Fibroblast of lung (primary cell): ENCODE measurements around the gene TIAM2.

Experiments used
- EZH2 ChIP-seq: IDR thresholded peaks from 2 replicates; pipeline ENCODE4 v1.5.1; 2012; ENCODE audit warnings: low read length, control low read depth, mild to moderate bottlenecking; ENCODE audit errors: missing control alignments
- TF ChIP-seq, protein P1 (sequence below), 2 donors: IDR thresholded peaks in 1 of 2; conservative IDR thresholded peaks in 1 of 2; 1 replicate in 1 of 2; 2 replicates in 1 of 2; pipeline ENCODE4 v1.5.1; 2011 to 2012; ENCODE audit warnings: low read length in 2 of 2, control low read depth in 1 of 2, inconsistent platforms in 1 of 2, low read depth in 1 of 2, mild to moderate bottlenecking in 1 of 2

DNA sequence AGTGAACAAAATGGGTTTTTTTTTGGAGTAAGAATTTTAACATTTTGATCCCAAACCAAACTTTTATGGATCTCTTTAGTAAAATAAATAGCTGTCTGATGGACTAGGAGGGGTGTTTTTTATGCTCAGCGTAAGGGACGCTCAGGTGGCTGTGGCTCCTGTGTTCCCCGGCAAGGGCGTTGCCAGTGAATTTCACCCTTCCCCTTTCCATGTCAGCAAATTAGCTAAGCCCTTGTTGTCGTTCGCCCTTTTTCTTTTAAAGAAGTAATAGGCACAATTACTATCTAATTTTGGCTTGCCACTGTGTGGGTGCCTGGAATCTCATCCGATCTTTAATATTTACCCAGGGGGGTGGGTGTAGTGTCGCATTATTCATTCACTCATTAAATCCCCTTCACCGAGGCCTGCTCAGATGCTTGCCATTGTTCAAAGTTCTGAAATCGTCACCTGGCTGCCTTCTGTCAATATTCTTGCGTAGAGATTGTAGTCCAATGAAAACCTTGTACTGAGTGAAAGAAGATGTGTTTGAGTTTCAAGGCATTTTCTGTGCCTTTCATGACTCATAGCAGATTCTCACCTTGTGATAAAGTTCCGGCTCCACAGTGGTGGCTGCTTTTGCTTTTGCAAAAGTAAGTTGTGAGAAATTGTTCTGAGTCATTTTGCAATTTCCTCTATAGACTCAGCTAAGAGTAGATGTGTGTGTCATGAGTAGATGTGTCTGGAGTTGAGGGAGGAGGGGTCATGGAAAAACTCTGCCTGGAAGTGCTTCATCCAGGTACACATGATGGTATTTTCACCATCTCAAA is 228.7 kb downstream of the TIAM2 start:
- no peak for TF ChIP-seq EZH2
- TF ChIP-seq, protein P1, sequence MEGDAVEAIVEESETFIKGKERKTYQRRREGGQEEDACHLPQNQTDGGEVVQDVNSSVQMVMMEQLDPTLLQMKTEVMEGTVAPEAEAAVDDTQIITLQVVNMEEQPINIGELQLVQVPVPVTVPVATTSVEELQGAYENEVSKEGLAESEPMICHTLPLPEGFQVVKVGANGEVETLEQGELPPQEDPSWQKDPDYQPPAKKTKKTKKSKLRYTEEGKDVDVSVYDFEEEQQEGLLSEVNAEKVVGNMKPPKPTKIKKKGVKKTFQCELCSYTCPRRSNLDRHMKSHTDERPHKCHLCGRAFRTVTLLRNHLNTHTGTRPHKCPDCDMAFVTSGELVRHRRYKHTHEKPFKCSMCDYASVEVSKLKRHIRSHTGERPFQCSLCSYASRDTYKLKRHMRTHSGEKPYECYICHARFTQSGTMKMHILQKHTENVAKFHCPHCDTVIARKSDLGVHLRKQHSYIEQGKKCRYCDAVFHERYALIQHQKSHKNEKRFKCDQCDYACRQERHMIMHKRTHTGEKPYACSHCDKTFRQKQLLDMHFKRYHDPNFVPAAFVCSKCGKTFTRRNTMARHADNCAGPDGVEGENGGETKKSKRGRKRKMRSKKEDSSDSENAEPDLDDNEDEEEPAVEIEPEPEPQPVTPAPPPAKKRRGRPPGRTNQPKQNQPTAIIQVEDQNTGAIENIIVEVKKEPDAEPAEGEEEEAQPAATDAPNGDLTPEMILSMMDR (conservative IDR thresholded peaks at IDR 0.05 in 1 of 2, IDR thresholded peaks at IDR 0.05 in 1 of 2; ENCODE audit: low read depth in 1 of 2, low read length in 2 of 2): no peak
